Activated CD4-positive, CD25-positive, alpha-beta regulatory T cell (primary cell): ENCODE results near the gene H1-8.

Experiments used
- DNase-seq, 4 experiments: peaks; one replicate each; lab custom pipeline; 2025; lab: John Stamatoyannopoulos, UW

H1-8 gene

GRCh38 chr3:129573493-129573892 lies 30.5 kb downstream of the H1-8 start:
- DNase-seq: no peak

- DNase-seq: no peak
Measured at GRCh38 chr3:129574206-129574605, 31.2 kb downstream of the H1-8 start.

GRCh38 chr3:129575233-129575996 lies 32.4 kb downstream of the H1-8 start:
- DNase-seq: no peak

- no peak for DNase-seq
Measured at GRCh38 chr3:129575997-129576384, 33.0 kb downstream of the H1-8 start.

- peak in 2 of 4 experiments; percentile 40 for DNase-seq
Measured at GRCh38 chr3:129576514-129577352, 33.8 kb downstream of the H1-8 start.

GRCh38 chr3:129577366-129577765 lies 34.4 kb downstream of the H1-8 start:
- no peak for DNase-seq

- no peak for DNase-seq
Measured at GRCh38 chr3:129577925-129578786, 35.2 kb downstream of the H1-8 start.

- no peak for DNase-seq
Measured at GRCh38 chr3:129579991-129580390, 37.0 kb downstream of the H1-8 start.

GRCh38 chr3:129581623-129582022 lies 38.6 kb downstream of the H1-8 start:
- DNase-seq: no peak

- no peak for DNase-seq
Measured at GRCh38 chr3:129582799-129583198, 39.8 kb downstream of the H1-8 start.

- no peak for DNase-seq
Measured at GRCh38 chr3:129583289-129583688, 40.3 kb downstream of the H1-8 start.

GRCh38 chr3:129584631-129585030 lies 41.7 kb downstream of the H1-8 start:
- no peak for DNase-seq

GRCh38 chr3:129585949-129586657 lies 43.1 kb downstream of the H1-8 start:
- DNase-seq: no peak

- DNase-seq: no peak
Measured at GRCh38 chr3:129586746-129587430, 43.9 kb downstream of the H1-8 start.

- DNase-seq: no peak
Measured at GRCh38 chr3:129587566-129588210, 44.7 kb downstream of the H1-8 start.

GRCh38 chr3:129590215-129590614 lies 47.2 kb downstream of the H1-8 start:
- no peak for DNase-seq

GRCh38 chr3:129591932-129592331 lies 49.0 kb downstream of the H1-8 start:
- DNase-seq: no peak

GRCh38 chr3:129592381-129593131 lies 49.6 kb downstream of the H1-8 start:
- DNase-seq: no peak

- DNase-seq: no peak
Measured at GRCh38 chr3:129593230-129593594, 50.2 kb downstream of the H1-8 start.
